HG02840 (cell line): ENCODE measurements around the gene SNAP29.
"Not testable (repeated sequence)": the region's sequence is repeated elsewhere in the genome, so short reads cannot be mapped to it uniquely, and the experiment has no call there.

Experiments used
- ATAC-seq: cut with Tn5 transposase; IDR thresholded peaks from one replicate; pipeline ENCODE4 v1.9.1; 2021; ENCODE audit warnings: mild to moderate bottlenecking, moderate library complexity, moderate number of reproducible peaks; ENCODE audit not compliant: unreplicated experiment, low FRiP score

SNAP29 gene

DNA sequence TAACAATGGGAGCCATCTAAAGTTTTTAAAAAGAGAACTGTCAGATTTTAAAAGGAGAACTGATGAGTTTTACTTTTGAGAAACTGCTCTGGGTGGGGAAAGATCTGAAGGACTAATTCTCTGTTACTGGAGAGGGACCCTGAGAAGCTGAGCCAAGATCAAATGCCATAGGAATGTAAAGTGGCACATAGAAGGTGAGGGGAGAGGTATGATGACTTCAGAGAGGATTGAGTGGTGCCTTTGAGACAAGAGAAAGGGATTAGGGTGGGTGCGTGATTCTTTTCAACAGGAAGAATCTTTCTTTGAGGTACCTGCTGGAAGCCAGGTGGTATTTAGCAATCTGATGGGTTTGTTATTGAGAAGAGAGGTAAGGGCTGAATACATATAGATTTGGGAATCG is 67.4 kb downstream of the SNAP29 start:
- ATAC-seq, result no peak

GRCh38 chr22:20927940-20928572 is 69.2 kb downstream of the SNAP29 start:
- ATAC-seq, result no peak

DNA sequence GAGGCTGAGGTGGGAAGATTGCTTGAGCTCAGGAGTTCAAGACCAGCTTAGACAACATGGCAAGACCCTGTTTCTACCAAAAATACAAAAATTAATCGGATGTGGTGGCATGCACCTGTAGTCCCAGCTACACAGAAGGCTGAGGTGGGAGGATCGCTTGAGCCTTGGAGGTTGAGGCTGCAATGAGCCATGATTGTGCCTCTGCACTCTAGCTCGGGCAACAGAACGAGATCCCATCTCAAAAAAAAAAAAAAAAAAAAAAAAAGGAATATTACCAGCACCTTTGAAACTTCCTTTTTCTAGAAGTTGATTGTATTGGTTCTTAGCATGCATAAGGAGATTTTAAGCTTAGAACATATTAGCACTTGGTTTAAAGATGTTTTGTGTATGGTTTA is 69.8 kb downstream of the SNAP29 start:
- ATAC-seq, result no peak

GRCh38 chr22:20930004-20930403 is 71.2 kb downstream of the SNAP29 start:
- no peak for ATAC-seq

DNA sequence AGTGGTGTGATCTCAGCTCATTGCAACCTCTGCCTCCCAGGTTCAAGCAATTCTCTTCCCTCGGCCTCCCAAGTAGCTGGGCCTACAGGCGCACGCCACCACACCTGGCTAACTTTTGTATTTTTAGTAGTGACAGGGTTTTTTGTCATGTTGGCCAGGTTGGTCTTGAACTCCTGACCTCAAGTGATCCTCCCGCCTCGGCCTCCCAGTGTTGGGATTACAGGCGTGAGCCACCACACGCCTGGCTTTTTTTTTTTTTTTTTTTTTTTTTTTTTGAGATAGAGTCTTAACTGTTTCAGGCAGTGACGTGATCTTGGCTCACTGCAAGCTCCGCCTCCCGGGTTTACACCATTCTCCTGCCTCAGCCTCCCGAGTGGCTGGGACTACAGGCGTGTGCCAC is 71.6 kb downstream of the SNAP29 start:
- ATAC-seq, result not testable (repeated sequence)

- ATAC-seq, result no peak
Observed at GRCh38 chr22:20931126-20931654, 72.4 kb downstream of the SNAP29 start.

DNA sequence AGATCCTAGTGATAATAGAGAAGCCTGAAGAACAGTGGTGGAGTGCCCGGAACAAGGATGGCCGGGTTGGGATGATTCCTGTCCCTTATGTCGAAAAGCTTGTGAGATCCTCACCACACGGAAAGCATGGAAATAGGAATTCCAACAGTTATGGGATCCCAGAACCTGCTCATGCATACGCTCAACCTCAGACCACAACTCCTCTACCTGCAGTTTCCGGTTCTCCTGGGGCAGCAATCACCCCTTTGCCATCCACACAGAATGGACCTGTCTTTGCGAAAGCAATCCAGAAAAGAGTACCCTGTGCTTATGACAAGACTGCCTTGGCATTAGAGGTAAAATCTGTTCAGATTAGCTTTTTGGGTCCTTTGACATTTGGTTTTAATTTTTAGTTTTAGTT is 75.1 kb downstream of the SNAP29 start:
- ATAC-seq, result no peak

DNA sequence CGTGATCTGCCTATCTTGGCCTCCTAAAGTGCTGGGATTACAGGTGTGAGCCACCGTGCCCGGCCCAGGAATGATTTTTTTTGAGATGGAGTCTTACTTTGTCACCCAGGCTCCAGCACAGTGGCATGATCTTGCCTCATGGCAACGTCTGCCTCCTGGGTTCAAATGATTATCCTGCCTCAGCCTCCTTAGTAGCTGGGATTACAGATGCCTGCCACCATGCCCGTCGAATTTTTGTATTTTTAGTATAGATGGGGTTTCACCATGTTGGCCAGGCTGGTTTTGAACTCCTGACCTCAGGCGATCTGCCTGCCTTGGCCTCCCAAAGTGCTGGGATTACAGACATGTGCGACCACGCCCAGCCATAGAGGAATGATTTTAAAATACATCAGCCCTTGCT is 76.2 kb downstream of the SNAP29 start:
- not testable (repeated sequence) for ATAC-seq

DNA sequence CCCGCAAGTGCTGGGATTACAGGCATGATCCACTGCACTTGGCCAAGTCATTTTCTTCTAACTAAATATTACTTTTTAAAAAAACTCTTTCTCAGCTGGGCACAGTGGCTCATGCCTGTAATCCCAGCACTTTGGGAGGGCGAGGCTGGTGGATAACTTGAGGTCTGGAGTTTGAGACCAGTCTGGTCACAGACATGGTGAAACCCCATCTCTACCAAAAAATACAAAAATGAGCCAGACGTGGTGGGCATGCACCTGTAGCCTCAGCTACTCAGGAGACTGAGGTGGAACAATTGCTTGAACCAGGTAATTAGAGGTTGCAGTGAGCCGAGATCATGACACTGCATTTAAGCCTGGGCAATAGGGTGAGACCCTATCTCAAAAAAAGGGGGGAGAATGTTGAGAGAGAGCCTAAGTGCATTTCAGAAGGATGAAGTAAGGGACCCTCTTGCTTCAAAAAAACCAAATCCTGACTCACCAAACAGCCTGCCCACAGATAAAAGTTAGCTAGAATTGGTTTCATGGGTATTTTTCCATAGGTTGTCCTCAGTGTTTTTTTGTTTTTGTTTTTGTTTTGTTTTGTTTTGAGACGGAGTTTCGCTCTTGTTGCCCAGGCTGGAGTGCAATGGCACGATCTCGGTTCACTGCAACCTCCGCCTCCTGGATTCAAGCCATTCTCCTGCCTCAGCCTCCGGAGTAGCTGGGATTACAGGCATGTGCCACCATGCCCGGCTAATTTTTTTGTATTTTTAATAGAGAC is 77.2 kb downstream of the SNAP29 start:
- ATAC-seq, result not testable (repeated sequence)

DNA sequence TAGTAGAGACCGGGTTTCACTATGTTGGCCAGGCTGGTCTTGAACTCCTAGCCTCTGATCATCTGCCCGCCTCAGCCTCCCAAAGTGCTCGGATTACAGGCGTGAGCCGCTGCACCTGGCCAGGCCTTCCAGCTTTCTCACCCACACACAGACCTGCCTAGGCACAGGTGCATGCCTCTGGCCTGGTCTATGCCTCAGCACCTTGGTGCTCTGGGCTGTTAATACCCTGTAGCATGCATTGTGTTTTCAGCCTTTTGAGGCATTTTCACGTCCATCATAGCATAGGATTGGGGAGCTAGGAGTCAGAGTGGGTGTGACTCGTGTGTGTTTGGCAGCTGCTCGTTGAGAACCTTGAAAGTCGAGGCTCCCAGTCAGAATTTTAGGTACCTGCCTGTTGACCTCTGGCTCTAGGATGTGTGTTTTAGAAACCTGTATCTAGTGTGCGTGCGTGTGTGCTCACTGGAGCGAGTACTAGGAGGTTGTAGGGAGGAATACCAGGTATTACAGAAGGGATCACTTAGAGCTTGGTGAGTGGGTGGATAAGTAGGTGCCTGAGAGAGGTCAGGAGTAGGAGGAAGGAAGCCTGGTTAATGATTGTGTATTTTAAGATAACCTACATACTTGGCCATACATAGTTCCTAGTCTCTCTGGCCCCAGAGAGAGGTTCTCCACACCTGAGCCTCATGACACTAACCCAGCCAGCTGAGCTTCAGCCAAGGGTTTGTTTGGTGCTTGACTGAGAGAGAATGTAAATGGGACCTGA is 78.4 kb downstream of the SNAP29 start:
- ATAC-seq, result no peak

DNA sequence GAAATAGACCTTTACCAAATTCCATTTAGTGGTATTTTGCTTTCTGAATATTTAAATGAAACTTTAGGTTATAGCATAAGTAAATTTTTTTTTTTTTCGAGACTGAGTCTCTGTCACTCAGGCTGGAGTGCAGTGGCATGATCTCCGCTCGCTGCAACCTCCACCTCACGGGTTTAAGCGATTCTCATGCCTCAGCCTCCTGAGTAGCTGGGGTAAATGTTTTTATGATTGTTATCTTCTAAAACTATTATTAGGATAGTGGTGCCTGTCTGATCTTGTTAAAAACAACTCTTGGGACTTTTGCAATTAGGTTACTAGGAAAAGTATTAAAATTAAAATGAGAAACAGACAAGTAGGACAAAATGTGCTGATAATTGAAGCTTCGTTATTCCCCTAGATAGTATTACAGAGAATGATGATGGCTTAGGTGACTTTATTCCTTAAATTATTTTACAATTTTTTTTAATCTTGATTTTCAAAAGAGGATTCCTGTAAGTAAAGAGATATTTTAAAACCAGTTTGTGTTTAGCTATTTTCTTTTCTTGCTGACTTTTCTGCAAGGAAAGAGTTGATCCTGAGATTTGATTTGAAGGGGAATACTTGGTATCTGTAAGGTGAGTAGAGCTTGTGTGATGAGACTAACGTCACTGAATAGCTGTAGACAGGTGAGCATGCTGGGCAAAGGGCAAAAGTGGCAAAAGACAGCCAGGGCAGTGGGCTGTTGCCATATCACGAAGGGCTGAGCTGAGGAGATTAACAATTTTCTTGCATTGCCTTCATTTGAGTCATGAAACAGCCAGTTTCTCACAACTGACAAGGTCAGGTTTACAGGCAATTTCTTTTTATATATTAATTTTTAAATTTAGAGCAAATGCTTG is 79.2 kb downstream of the SNAP29 start:
- no peak for ATAC-seq

- not testable (repeated sequence) for ATAC-seq
Observed at GRCh38 chr22:20939457-20940185, 80.8 kb downstream of the SNAP29 start.

GRCh38 chr22:20940186-20940651 is 81.4 kb downstream of the SNAP29 start:
- ATAC-seq, result no peak
